Suprapubic skin (tissue), 4 donors: ENCODE results near the gene ST13. TPM values are rescaled to one million over a fixed set of nuclear protein-coding genes. Genes with fewer than 3 reads are reported as not detected.

ENCODE experiments used
- DNase-seq, 2 donors: peaks; one replicate each; pipeline ENCODE4 v3.0.0-alpha.2; 2019; ENCODE audit warnings: low spot score in 2 of 2
- H3K27ac ChIP-seq: fragments of 200-600 bp; sonication (generic); one replicate; pipeline ENCODE4 v1.5.1; 2019
- H3K27me3 ChIP-seq: fragments of 200-600 bp; sonication (generic); one replicate; pipeline ENCODE4 v1.5.1; 2019
- H3K36me3 ChIP-seq: fragments of 200-600 bp; sonication (generic); one replicate; pipeline ENCODE4 v1.5.1; 2019
- H3K4me1 ChIP-seq: fragments of 200-600 bp; sonication (generic); one replicate; pipeline ENCODE4 v1.5.1; 2019
- H3K4me3 ChIP-seq: fragments of 200-600 bp; sonication (generic); one replicate; pipeline ENCODE4 v1.5.1; 2019; ENCODE audit warnings: mild to moderate bottlenecking
- H3K9me3 ChIP-seq: fragments of 200-600 bp; sonication (generic); one replicate; pipeline ENCODE4 v1.5.1; 2019
- CTCF ChIP-seq, 2 donors: fragments of 200-600 bp in 1 of 2; fragments of 450-650 bp in 1 of 2; sonication (generic) in 1 of 2; IDR thresholded peaks; one replicate each; pipeline ENCODE4 v1.5.1; 2016 to 2019; ENCODE audit warnings: antibody characterized with exemption in 2 of 2, mild to moderate bottlenecking in 1 of 2, moderate library complexity in 1 of 2
- EP300 ChIP-seq: sonication (generic); formaldehyde crosslinking; IDR thresholded peaks from one replicate; pipeline ENCODE4 v1.6.1; 2017; ENCODE audit warnings: antibody characterized with exemption
- POLR2A ChIP-seq, 2 donors: fragments of 450-650 bp; IDR thresholded peaks; one replicate each; pipeline ENCODE4 v1.6.1; 2017; ENCODE audit warnings: antibody characterized with exemption in 2 of 2, mild to moderate bottlenecking in 2 of 2, moderate library complexity in 2 of 2
- POLR2AphosphoS5 ChIP-seq, 3 donors: sonication (generic); formaldehyde crosslinking; IDR thresholded peaks; one replicate each; pipeline ENCODE4 v1.6.1; 2017; ENCODE audit warnings: antibody characterized with exemption in 3 of 3
- WGBS: methylation state at CpG from one replicate; pipeline ENCODE4 v1.1.5; 2018; 5-methylcytosine and 5-hydroxymethylcytosine counted together
- total RNA-seq, 4 donors: library from RNA; depleted of rRNA; stranded (reverse); fragments of >200 nt; gene quantifications; one replicate each; pipeline ENCODE4 v1.1.0, GENCODE V29; 2016

Gene ST13
- total RNA-seq, 4 donors from 2014 or later, result 104 to 117 (median 115) TPM

GRCh38 chr22:40889116-40889515, 32.7 kb upstream of the ST13 start:
- no peaks in the 10 kb centered on the region for H3K9me3 ChIP-seq
- DNase-seq, result no peak
- no peak overlapping the region for H3K27ac ChIP-seq
- no peak overlapping the region for H3K4me3 ChIP-seq
- H3K36me3 ChIP-seq, result peaks cover 70% of the 10 kb centered on the region
- no peaks in the 10 kb centered on the region for H3K4me1 ChIP-seq
- H3K27me3 ChIP-seq, result no peaks in the 10 kb centered on the region
- TF ChIP-seq EP300 (no peak), POLR2AphosphoS5 (IDR thresholded peaks at IDR 0.05) (no peak), POLR2A (IDR thresholded peaks at IDR 0.05) (no peak), CTCF (IDR thresholded peaks at IDR 0.05) (no peak)

GRCh38 chr22:40878922-40879321, 22.5 kb upstream of the ST13 start:
- DNase-seq, result no peak
- Histone ChIP-seq H3K4me1 (no peaks in the 10 kb centered on the region), H3K27ac (no peak overlapping the region), H3K4me3 (no peak overlapping the region), H3K27me3 (no peaks in the 10 kb centered on the region), H3K36me3 (peaks cover 25% of the 10 kb centered on the region), H3K9me3 (no peaks in the 10 kb centered on the region)
- WGBS, result 93% methylated on average over 2 of the region's 2 CpGs
- TF ChIP-seq EP300, result no peak
- TF ChIP-seq POLR2AphosphoS5 (IDR thresholded peaks at IDR 0.05), result no peak
- no peak for TF ChIP-seq POLR2A (IDR thresholded peaks at IDR 0.05)
- no peak for TF ChIP-seq CTCF (IDR thresholded peaks at IDR 0.05)

GRCh38 chr22:40877488-40877887, 21.0 kb upstream of the ST13 start:
- Histone ChIP-seq H3K4me1 (no peaks in the 10 kb centered on the region), H3K27me3 (no peaks in the 10 kb centered on the region), H3K9me3 (no peaks in the 10 kb centered on the region), H3K27ac (no peak overlapping the region), H3K36me3 (peaks cover 22% of the 10 kb centered on the region), H3K4me3 (no peak overlapping the region)
- WGBS, result 73% methylated on average over 3 of the region's 3 CpGs
- no peak for DNase-seq
- no peak for TF ChIP-seq CTCF (IDR thresholded peaks at IDR 0.05)

GRCh38 chr22:40876907-40877306, 20.5 kb upstream of the ST13 start:
- no peaks in the 10 kb centered on the region for H3K27me3 ChIP-seq
- peaks cover 16% of the 10 kb centered on the region for H3K36me3 ChIP-seq
- H3K4me1 ChIP-seq, result no peaks in the 10 kb centered on the region
- no peak for DNase-seq
- no peak overlapping the region for H3K4me3 ChIP-seq
- H3K9me3 ChIP-seq, result no peaks in the 10 kb centered on the region
- TF ChIP-seq POLR2AphosphoS5 (IDR thresholded peaks at IDR 0.05) (no peak), EP300 (no peak), POLR2A (IDR thresholded peaks at IDR 0.05) (no peak), CTCF (IDR thresholded peaks at IDR 0.05) (no peak)
- no peak overlapping the region for H3K27ac ChIP-seq
- 62% methylated on average over 1 of the region's 1 CpG for WGBS

- Histone ChIP-seq H3K4me3 (no peak overlapping the region), H3K36me3 (peaks cover 24% of the 10 kb centered on the region), H3K4me1 (no peaks in the 10 kb centered on the region), H3K27ac (no peak overlapping the region), H3K9me3 (no peaks in the 10 kb centered on the region), H3K27me3 (no peaks in the 10 kb centered on the region)
- WGBS, result 96% methylated on average over 3 of the region's 3 CpGs
- no peak for TF ChIP-seq POLR2AphosphoS5 (IDR thresholded peaks at IDR 0.05)
- no peak for TF ChIP-seq EP300
- TF ChIP-seq CTCF (IDR thresholded peaks at IDR 0.05), result no peak
- no peak for TF ChIP-seq POLR2A (IDR thresholded peaks at IDR 0.05)
- DNase-seq, result no peak
Measured at GRCh38 chr22:40875111-40875510, 18.7 kb upstream of the ST13 start.
